ENCODE measurements around the gene IL1RAPL2. TPM values are rescaled to one million over a fixed set of nuclear protein-coding genes. Genes with fewer than 3 reads are reported as not detected.

The IL1RAPL2 gene
- total and polyA plus RNA-seq, 2 of the 8 experiments (the other 6 are each of a cell fraction or from before 2014, with no cell fraction given), result 0.20 to 1.3 TPM

- Histone ChIP-seq H4K91ac (replicated peaks; ENCODE audit: insufficient read length, low read length) (no peak overlapping the region), H2BK12ac (ENCODE audit: low read depth, low read length) (no peak overlapping the region), H3K4me3 (ENCODE audit: extremely low read depth in 1 of 4, insufficient read depth in 2 of 4, low read depth in 3 of 4, low read length in 4 of 4) (no peak overlapping the region), H3K23me2 (ENCODE audit: low read depth, low read length) (no peaks in the 10 kb centered on the region), H4K5ac (ENCODE audit: insufficient read length, low read depth, low read length) (no peak overlapping the region), H4K8ac (ENCODE audit: extremely low read depth, insufficient read depth, low read length) (no peak overlapping the region), H4K20me1 (replicated peaks in 1 of 2; ENCODE audit: control insufficient read depth in 1 of 2, insufficient read depth in 2 of 2, low read length in 2 of 2) (no peaks in the 10 kb centered on the region), H2BK120ac (replicated peaks; ENCODE audit: low read depth, low read length) (no peak overlapping the region), H3K4me2 (ENCODE audit: insufficient read depth in 1 of 2, low read depth in 2 of 2, low read length in 2 of 2) (no peak overlapping the region), H2BK5ac (ENCODE audit: low read depth, low read length) (no peak overlapping the region), H3K56ac (replicated peaks; ENCODE audit: insufficient read length, low read depth, low read length) (no peak overlapping the region), H3K4ac (replicated peaks; ENCODE audit: insufficient read length, low read depth, low read length) (no peak overlapping the region), H3K27me3 (replicated peaks in 1 of 4; ENCODE audit: control insufficient read depth in 3 of 4, extremely low read depth in 1 of 4, insufficient read depth in 3 of 4, low read length in 3 of 4) (no peaks in the 10 kb centered on the region), H3K9ac (replicated peaks in 1 of 4; ENCODE audit: extremely low read depth in 1 of 4, low read depth in 3 of 4, low read length in 3 of 4) (no peak overlapping the region), H2BK20ac (ENCODE audit: low read length) (no peak overlapping the region), H2BK15ac (ENCODE audit: low read length) (no peak overlapping the region), H3K9me3 (ENCODE audit: insufficient read depth in 2 of 2, low read depth in 1 of 2, low read length in 1 of 2) (no peaks in the 10 kb centered on the region), H2AK5ac (ENCODE audit: low read depth, low read length) (no peak overlapping the region), H3K4me1 (replicated peaks in 1 of 4; ENCODE audit: control insufficient read depth in 3 of 4, insufficient read depth in 4 of 4, low read length in 3 of 4) (no peaks in the 10 kb centered on the region), H3K14ac (ENCODE audit: insufficient read length) (no peak overlapping the region), H3K27ac (ENCODE audit: low read depth, low read length) (no peak overlapping the region), H3K36me3 (ENCODE audit: control insufficient read depth in 2 of 4, insufficient read depth in 4 of 4, low read length in 3 of 4) (no peaks in the 10 kb centered on the region), H3K23ac (ENCODE audit: insufficient read length) (no peak overlapping the region), H3K79me1 (ENCODE audit: low read depth, low read length) (no peaks in the 10 kb centered on the region), H3K18ac (ENCODE audit: extremely low read depth, low read length) (no peak overlapping the region), H3K79me2 (ENCODE audit: control insufficient read depth in 1 of 2, insufficient read depth in 2 of 2, low read length in 2 of 2) (no peaks in the 10 kb centered on the region), H2AFZ (ENCODE audit: low read length) (0 out of 2 replicates have a peak overlapping the region, but pooled peaks have one; percentile 81)
- TF ChIP-seq FOSL1 (IDR thresholded peaks at IDR 0.05; ENCODE audit: insufficient read depth, low read depth, low read length) (no peak), RAD21 (IDR thresholded peaks at IDR 0.05 in 1 of 2, conservative IDR thresholded peaks at IDR 0.05 in 1 of 2; ENCODE audit: low read depth in 2 of 2, low read length in 2 of 2) (peak; percentile 82 to 89), CREB1 (IDR thresholded peaks at IDR 0.05) (0 out of 2 replicates have a peak, but pooled peaks have one; percentile 24), NANOG (IDR thresholded peaks at IDR 0.05; ENCODE audit: insufficient read depth, low read depth, low read length, poor library complexity, severe bottlenecking) (peak; percentile 22), PHF8 (conservative IDR thresholded peaks at IDR 0.05; ENCODE audit: low read depth, low read length) (no peak), SP2 (IDR thresholded peaks at IDR 0.05; ENCODE audit: low read length) (no peak)
- TF ChIP-seq, protein P1, sequence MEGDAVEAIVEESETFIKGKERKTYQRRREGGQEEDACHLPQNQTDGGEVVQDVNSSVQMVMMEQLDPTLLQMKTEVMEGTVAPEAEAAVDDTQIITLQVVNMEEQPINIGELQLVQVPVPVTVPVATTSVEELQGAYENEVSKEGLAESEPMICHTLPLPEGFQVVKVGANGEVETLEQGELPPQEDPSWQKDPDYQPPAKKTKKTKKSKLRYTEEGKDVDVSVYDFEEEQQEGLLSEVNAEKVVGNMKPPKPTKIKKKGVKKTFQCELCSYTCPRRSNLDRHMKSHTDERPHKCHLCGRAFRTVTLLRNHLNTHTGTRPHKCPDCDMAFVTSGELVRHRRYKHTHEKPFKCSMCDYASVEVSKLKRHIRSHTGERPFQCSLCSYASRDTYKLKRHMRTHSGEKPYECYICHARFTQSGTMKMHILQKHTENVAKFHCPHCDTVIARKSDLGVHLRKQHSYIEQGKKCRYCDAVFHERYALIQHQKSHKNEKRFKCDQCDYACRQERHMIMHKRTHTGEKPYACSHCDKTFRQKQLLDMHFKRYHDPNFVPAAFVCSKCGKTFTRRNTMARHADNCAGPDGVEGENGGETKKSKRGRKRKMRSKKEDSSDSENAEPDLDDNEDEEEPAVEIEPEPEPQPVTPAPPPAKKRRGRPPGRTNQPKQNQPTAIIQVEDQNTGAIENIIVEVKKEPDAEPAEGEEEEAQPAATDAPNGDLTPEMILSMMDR (IDR thresholded peaks at IDR 0.05; ENCODE audit: control extremely low read depth in 1 of 3, insufficient read depth in 1 of 3, low read depth in 1 of 3, low read length in 3 of 3), result peak; percentile 87 to 99 (median 98)
- FAIRE-seq (peak; percentile 100), DNase-seq (ENCODE audit: low read depth in 1 of 2, low spot score in 2 of 2) (peak; percentile 27 to 72)
- CTCF ChIA-PET (ENCODE audit: partially characterized antibody), result interaction anchor here (0.5 to 2.4 kb wide), 15 partner anchors 9 to 565 kb away, joined by 3 to 16 read pairs (median 4); partner anchors contain the start of gene IL1RAPL2
- 16% methylated on average over 7 of the region's 7 CpGs; no CpG with 5 or more reads in 1 of the 2 experiments for WGBS, 2 experiments (ENCODE audit: extremely low coverage in 1 of 2, insufficient coverage in 1 of 2, insufficient read length in 1 of 2, insufficient replicate concordance in 2 of 2, low coverage in 1 of 2, low lambda C conversion rate in 2 of 2, missing lambda C conversion rate in 1 of 2)
- POLR2A ChIA-PET (ENCODE audit: partially characterized antibody), result no interaction called here
These were observed 356.2 kb downstream of the IL1RAPL2 start for GRCh38 chrX:104922206-104922621.

All from H1 (cell line).